Hematopoietic multipotent progenitor cell treated with erythropoietin and hydrocortisone succinate and interleukin-3 and kit ligand, for 17 days (in vitro differentiated cells): ENCODE data around the gene UBE2U.

Experiments
- DNase-seq: peaks from one replicate; pipeline ENCODE4 v3.0.0-alpha.2; 2015; ENCODE audit warnings: low spot score

The UBE2U gene

DNA sequence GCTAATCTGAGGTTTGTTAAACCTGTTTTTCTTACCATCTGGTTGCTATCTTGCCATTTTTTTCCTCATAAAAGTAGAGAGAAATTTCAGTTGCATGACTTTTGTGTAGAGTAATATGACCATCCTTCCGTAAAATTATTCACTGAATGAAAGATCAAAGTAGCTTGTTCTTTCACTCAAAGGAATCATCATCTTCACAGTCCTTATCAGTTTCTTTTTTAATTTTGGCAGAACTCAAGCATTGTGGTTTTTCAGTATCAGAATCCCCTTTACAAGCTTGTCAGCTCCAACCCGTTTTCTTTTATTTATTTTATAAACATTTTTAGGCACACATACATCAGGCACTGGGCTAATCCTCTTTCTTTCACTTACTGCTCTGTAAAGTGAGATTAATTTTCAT is 91.7 kb downstream of the UBE2U start:
- no peak for DNase-seq

DNA sequence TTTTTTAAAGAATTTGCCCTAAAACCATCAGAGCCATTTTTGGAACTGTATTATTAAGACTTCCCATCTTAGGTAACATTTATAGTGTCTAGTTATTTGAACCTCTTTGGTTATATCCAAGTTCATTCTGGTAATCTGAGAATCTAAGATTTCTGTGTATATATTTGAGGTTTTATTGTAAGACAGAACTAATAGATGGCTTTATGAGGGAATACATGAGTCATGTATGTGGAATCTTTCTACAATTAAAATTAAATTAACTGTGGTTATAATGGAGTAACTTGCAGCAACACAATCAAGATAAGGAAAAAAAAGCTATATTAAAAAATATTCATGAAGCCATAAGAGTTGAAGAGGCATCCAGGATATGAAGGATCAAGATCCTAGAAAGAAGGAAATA is 92.1 kb downstream of the UBE2U start:
- DNase-seq = no peak

GRCh38 chr1:64296459-64296858 is 93.0 kb downstream of the UBE2U start:
- DNase-seq = no peak

- DNase-seq = no peak
Observed at GRCh38 chr1:64302194-64302593, 98.8 kb downstream of the UBE2U start.

GRCh38 chr1:64302971-64303370 is 99.5 kb downstream of the UBE2U start:
- DNase-seq = no peak

DNA sequence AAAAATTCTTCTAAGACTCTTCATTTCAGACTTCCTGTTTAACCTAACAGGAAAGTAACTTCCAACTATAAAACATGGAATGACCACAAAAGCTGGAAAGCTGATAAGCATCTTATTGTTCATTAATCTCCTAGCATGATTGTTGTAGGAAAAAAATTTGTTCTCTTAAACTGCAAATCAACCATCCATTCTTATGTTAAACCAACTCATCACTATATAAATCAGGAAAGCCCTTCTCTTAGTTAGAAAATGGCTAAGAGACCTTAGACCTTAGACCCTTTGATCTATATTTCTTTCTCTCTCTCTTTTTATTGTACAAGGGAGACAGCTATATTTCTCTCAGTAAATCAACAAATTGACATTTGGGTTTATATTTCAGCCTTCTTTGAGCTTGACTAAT is 101.4 kb downstream of the UBE2U start:
- no peak for DNase-seq

DNA sequence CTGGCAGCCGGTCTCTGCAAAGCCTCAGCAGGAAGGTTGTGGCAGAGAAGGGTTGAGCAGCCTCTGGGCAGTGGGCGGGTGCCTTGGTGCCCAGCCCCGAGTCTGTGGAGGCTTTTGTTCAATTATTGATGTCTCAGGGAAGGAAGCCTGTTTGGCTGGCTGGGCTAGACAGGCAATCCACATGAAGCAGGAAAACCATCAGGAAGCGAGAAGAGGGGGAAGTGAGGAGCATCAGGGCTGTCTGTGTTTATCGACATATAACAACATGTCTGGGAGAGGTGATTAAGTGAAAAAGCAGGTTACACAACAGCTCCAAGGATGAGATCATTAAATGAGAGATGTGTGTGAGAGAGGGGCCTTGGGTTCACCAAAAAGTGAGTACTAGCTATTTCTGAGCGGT is 105.4 kb downstream of the UBE2U start:
- DNase-seq = no peak

DNA sequence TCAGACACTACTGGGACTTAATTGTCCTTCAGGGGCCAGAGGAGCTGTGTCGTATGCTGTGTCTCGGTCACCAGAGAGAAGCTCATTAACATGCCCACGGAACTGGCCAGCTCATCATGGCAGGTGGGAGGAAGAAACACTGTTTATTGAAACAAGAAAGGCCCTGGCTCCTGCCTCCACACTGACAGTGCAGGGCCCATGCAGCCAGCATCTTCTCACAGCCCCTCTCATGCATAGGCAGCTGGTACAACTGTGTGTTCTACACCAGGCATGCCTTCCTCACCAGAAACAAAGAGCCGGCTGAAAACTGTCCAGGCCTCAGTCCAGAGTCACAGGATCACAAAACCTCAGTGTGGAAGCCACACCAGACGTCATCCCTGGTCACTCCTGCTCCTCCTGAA is 106.0 kb downstream of the UBE2U start:
- DNase-seq = no peak

GRCh38 chr1:64310760-64311159 is 107.3 kb downstream of the UBE2U start:
- no peak for DNase-seq

GRCh38 chr1:64312431-64312830 is 109.0 kb downstream of the UBE2U start:
- no peak for DNase-seq

- no peak for DNase-seq
Observed at GRCh38 chr1:64315402-64315801, 112.0 kb downstream of the UBE2U start.
